AG09309 (cell line): ENCODE measurements around the gene CCL11.

Experiments used
- DNase-seq: peaks from one replicate; pipeline ENCODE4 v3.0.0-alpha.2; 2010; ENCODE audit warnings: low read depth
- H3K4me3 ChIP-seq: 2 replicates; pipeline ENCODE4 v1.5.1; 2011; ENCODE audit warnings: mild to moderate bottlenecking, low read depth, low read length, moderate library complexity; ENCODE audit not compliant: control insufficient read depth
- CTCF ChIP-seq: IDR thresholded peaks from 2 replicates; pipeline ENCODE4 v1.5.1; 2011; ENCODE audit warnings: mild to moderate bottlenecking, low read depth, low read length, inconsistent platforms; ENCODE audit not compliant: insufficient read depth, control insufficient read depth; ENCODE audit errors: missing control alignments

CCL11 gene

GRCh38 chr17:34308371-34308770 lies 22.8 kb downstream of the CCL11 start:
- no peak overlapping the region for H3K4me3 ChIP-seq
- DNase-seq: no peak
- TF ChIP-seq CTCF: no peak

DNA sequence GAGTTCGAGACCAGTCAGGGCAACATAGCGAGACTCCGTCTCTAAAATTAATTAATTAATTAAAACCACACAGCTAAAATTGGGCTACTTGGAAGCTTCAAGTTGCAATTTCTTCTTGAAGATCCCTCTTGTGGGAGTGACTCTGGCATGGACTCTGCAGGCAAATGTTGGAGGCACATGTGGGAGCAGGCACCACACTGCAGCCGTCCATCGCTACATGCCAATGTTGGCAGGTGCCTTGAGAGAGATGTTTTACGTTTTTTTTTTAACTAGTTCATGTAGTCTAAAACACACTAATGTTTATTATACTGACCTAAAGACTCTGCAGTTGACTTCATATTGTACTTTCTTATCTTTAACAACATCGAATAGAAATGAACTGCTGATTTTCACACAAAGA lies 25.7 kb downstream of the CCL11 start:
- H3K4me3 ChIP-seq: no peak overlapping the region
- TF ChIP-seq CTCF: no peak
- no peak for DNase-seq

- no peak for TF ChIP-seq CTCF
- DNase-seq: peak; percentile 75
- no peak overlapping the region for H3K4me3 ChIP-seq
Measured at GRCh38 chr17:34312080-34312479, 26.5 kb downstream of the CCL11 start.

DNA sequence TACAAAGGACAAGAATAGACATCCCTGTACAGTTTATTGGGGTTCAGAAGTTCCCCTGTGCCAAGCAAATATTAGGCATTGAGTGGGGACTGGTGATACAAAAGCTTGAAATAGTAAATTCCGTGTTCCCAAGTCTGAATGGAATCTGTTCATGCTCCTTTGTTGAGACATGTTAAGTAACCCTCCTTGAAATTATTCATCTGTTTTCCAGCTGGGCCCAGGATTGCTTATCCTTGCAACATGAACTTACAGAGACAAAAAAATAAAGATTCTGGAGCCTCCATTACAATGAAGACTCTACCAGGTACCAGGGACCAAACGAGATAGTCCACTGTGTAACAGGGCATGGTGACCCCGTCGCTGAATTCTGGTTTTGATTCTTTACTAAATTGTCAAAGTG lies 27.6 kb downstream of the CCL11 start:
- H3K4me3 ChIP-seq: no peak overlapping the region
- DNase-seq: peak; percentile 63
- no peak for TF ChIP-seq CTCF

DNA sequence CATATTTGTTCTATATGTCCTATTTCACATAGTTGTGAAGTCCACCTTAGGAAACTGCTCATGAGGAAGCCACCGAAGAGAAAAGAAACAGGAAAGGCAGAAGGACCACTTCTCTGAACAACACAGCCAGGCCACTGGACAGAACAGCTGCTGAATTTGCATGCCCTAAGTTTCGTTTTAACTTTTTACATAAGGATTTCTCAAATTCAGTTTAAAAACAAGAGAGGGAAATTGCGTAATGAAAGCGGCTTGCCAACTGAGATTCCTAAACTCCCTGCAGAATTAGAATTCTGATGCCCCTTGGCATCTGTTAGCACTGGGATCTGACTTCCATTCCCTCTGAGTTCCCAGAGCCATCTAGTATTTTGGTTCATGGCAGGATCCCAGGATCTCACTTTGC lies 28.7 kb downstream of the CCL11 start:
- TF ChIP-seq CTCF: no peak
- no peak overlapping the region for H3K4me3 ChIP-seq

GRCh38 chr17:34318474-34318873 lies 32.9 kb downstream of the CCL11 start:
- no peak for TF ChIP-seq CTCF
- no peak overlapping the region for H3K4me3 ChIP-seq
- no peak for DNase-seq

More for the DNA sequence above, 28.7 kb downstream of the CCL11 start:
- peak; percentile 66 for DNase-seq

DNA sequence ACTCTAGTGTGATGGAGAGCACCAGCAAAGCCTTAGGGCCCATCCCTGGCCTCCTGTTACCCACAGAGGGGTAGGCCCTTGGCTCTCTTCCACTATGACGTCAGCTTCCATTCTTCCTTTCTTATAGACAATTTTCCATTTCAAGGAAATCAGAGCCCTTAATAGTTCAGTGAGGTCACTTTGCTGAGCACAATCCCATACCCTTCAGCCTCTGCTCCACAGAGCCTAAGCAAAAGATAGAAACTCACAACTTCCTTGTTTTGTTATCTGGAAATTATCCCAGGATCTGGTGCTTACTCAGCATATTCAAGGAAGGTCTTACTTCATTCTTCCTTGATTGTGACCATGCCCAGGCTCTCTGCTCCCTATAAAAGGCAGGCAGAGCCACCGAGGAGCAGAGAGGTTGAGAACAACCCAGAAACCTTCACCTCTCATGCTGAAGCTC lies 33.5 kb downstream of the CCL11 start, which contains the start of gene CCL8:
TSS of gene CCL8 (plus strand) at position 397 of the 445 bp plus-strand sequence. CDS start 67 bp downstream, outside the sequence.
- DNase-seq: no peak

More for the DNA sequence above, 33.5 kb downstream of the CCL11 start, which contains the start of gene CCL8:
- H3K4me3 ChIP-seq: no peak within 1 kb of the TSS
- TF ChIP-seq CTCF: no peak
